Heart left ventricle (tissue), 16 donors: ENCODE data around the gene EML1. TPM values are rescaled to one million over a fixed set of nuclear protein-coding genes. Genes with fewer than 3 reads are reported as not detected.
A peak's percentile ranks its signal among the peaks of the same experiment; 100 is the strongest.

ENCODE experiments used
- ATAC-seq, 4 donors: fragments of 200-7000 bp; cut with Tn5 transposase; one replicate each; pipeline ENCODE4 v1.9.1; 2020 to 2022; ENCODE audit warnings: moderate library complexity in 4 of 4, mild to moderate bottlenecking in 3 of 4, moderate number of reproducible peaks in 1 of 4
- DNase-seq, 5 donors: peaks; one replicate each; pipeline ENCODE4 v3.0.0-alpha.2; 2020
- H3K27ac ChIP-seq, 12 donors: fragments of 200-600 bp; sonication (generic) in 4 of 12; one replicate each; pipeline versions ENCODE4 v1.5.0 to v1.8.0; 2016 to 2022; ENCODE audit warnings: mild to moderate bottlenecking in 2 of 12
- H3K27me3 ChIP-seq, 9 donors: fragments of 200-600 bp; sonication (generic) in 2 of 9; one replicate each; pipeline versions ENCODE4 v1.5.1 to v1.8.0; 2016 to 2022; ENCODE audit warnings: mild to moderate bottlenecking in 3 of 9
- H3K36me3 ChIP-seq, 9 donors: fragments of 200-600 bp; sonication (generic) in 2 of 9; one replicate each; pipeline versions ENCODE4 v1.5.0 to v1.8.0; 2018 to 2022; ENCODE audit warnings: mild to moderate bottlenecking in 2 of 9
- H3K4me1 ChIP-seq, 12 donors: fragments of 200-600 bp; sonication (generic) in 4 of 12; one replicate each; pipeline versions ENCODE4 v1.5.0 to v1.8.0; 2016 to 2022; ENCODE audit warnings: mild to moderate bottlenecking in 3 of 12
- H3K4me3 ChIP-seq, 12 donors: fragments of 200-600 bp; sonication (generic) in 4 of 12; one replicate each; pipeline versions ENCODE4 v1.5.0 to v1.8.0; 2017 to 2022; ENCODE audit warnings: mild to moderate bottlenecking in 9 of 12, moderate library complexity in 4 of 12
- H3K9me3 ChIP-seq, 12 donors: fragments of 200-600 bp; sonication (generic) in 4 of 12; one replicate each; pipeline versions ENCODE4 v1.5.0 to v1.8.0; 2016 to 2022; ENCODE audit warnings: mild to moderate bottlenecking in 1 of 12
- CTCF ChIP-seq, 12 donors: fragments of 200-600 bp; sonication (generic) in 4 of 12; IDR thresholded peaks; one replicate each; pipeline versions ENCODE4 v1.5.0 to v1.8.0; 2018 to 2022; ENCODE audit warnings: antibody characterized with exemption in 12 of 12, mild to moderate bottlenecking in 5 of 12
- POLR2A ChIP-seq, 2 donors: fragments of 450-650 bp; IDR thresholded peaks; one replicate each; pipeline ENCODE4 v1.6.1; 2017; ENCODE audit warnings: antibody characterized with exemption in 2 of 2, mild to moderate bottlenecking in 2 of 2, moderate library complexity in 2 of 2
- WGBS, 4 donors: extraction: QIAGEN DNeasy Blood & Tissue Kit in 2 of 4; methylation state at CpG; one replicate each; pipeline versions ENCODE4 v1.1.5 to v1.1.7; 2013 to 2018; 5-methylcytosine and 5-hydroxymethylcytosine counted together
- intact Hi-C, 10 donors: fragments of 100-400 bp; cut with DNase I; formaldehyde crosslinking; loops; one replicate each; pipeline versions ENCODE4 v1.11.1 to v1.14.2; 2022
- polyA plus RNA-seq, 2 donors: library from polyadenylated mRNA; stranded (reverse); fragments of 200-250 nt; gene quantifications; one replicate each; pipeline ENCODE4 v1.2.3, GENCODE V29; 2013
- total RNA-seq, 9 donors: library from RNA; depleted of rRNA in 2 of 9; stranded (reverse); fragments of >200 nt in 2 of 9; fragmentation: NEBNext Ultra II Directional in 3 of 9; extraction: Animal tissue kit (Norgen Biotek cat#: 25700) in 3 of 9; gene quantifications; one replicate each; pipeline versions ENCODE4 v1.1.0 to v1.2.4, GENCODE V29; 2016 to 2023
- donor health status: ischemic (EF 13 %, LVEDD 7.1; RV severe dilation, severe dysfunction).
- donor health status: healthy with polysubstance abuse.
- donor health status: DM: no; HTN: yes; CAD: no.
- donor health status: DM: no; HTN: no; CAD: no.
- donor health status: ischemic (EF 25% LVEDD 6.9; RV normal size, moderate dysfunction).
- donor health status: ischemic (EF 25% LVEDD 5.7; RV mildly dilated, moderate dysfunction).
- donor health status: healthy.
- donor health status: DM: yes; HTN: yes; CAD: no.
- donor health status: ischemic (EF 35%, LVEDD 5.7; RV mildly dilated, moderate dysfunction).
- donor health status: nonischemic (EF 11% LVEDD 7.7; RV severe dilation, severe dysfunction).
- donor health status: DM: yes; HTN: yes; CAD: no.
- donor health status: PGD.
- donor health status: ischemic (EF 29% LVEDD 5.4; RV normal size, mild dysfunction).
- donor health status: nonischemic (EF 23%, LVEDD 6.1; RV moderate dilation, normal function).

The EML1 gene
- total and polyA plus RNA-seq, 11 donors, result 7.4 to 49.7 (median 39.3) TPM

GRCh38 chr14:99780690-99781089, 12.5 kb upstream of the EML1 start:
- WGBS, 4 donors, result 91 to 97% (median 93%) methylated on average over 9 of the region's 9 CpGs
- peaks cover 0 to 20% (median 0%) of the 10 kb centered on the region in 12 donors for H3K9me3 ChIP-seq
- H3K27me3 ChIP-seq, result no peaks in the 10 kb centered on the region
- no peak overlapping the region for H3K27ac ChIP-seq
- no peak overlapping the region for H3K4me3 ChIP-seq
- peaks cover 0 to 11% (median 0%) of the 10 kb centered on the region in 12 donors for H3K4me1 ChIP-seq
- peaks cover 0 to 4% (median 0%) of the 10 kb centered on the region in 9 donors for H3K36me3 ChIP-seq
- intact Hi-C loops, result loop anchor here in 1 of 10 donors (5.0 kb wide), 1 partner anchor 38 kb away; no protein-coding TSS in a partner anchor
- no peak for TF ChIP-seq CTCF (IDR thresholded peaks at IDR 0.05)
- ATAC-seq (no peak), DNase-seq (no peak)

- intact Hi-C loops, result loop anchor here in 1 of 10 donors (5.0 kb wide), 1 partner anchor 39 kb away; no protein-coding TSS in a partner anchor
- TF ChIP-seq POLR2A (IDR thresholded peaks at IDR 0.05) (no peak), CTCF (IDR thresholded peaks at IDR 0.05) (no peak)
- no peak overlapping the region for H3K27ac ChIP-seq
- peaks cover 0 to 15% (median 0%) of the 10 kb centered on the region in 12 donors for H3K4me1 ChIP-seq
- H3K4me3 ChIP-seq, result no peak overlapping the region
- DNase-seq (no peak), ATAC-seq (peak in 1 of 4 donors; percentile 17)
- WGBS, 4 donors, result 79 to 85% (median 81%) methylated on average over 6 of the region's 6 CpGs
- peaks cover 0 to 4% (median 0%) of the 10 kb centered on the region in 9 donors for H3K36me3 ChIP-seq
- H3K9me3 ChIP-seq, result peaks cover 0 to 20% (median 0%) of the 10 kb centered on the region in 12 donors
- H3K27me3 ChIP-seq, result no peaks in the 10 kb centered on the region
These were observed 12.1 kb upstream of the EML1 start for GRCh38 chr14:99781091-99781490.

- no peak for TF ChIP-seq CTCF (IDR thresholded peaks at IDR 0.05)
- TF ChIP-seq POLR2A (IDR thresholded peaks at IDR 0.05), result no peak
- ATAC-seq (no peak), DNase-seq (no peak)
- Histone ChIP-seq H3K36me3 (peaks cover 0 to 4% (median 0%) of the 10 kb centered on the region in 9 donors), H3K4me3 (no peak overlapping the region), H3K27ac (no peak overlapping the region), H3K9me3 (peaks cover 0 to 20% (median 0%) of the 10 kb centered on the region in 12 donors), H3K27me3 (no peaks in the 10 kb centered on the region), H3K4me1 (peaks cover 0 to 24% (median 2%) of the 10 kb centered on the region in 12 donors)
- intact Hi-C loops, result loop anchor here in 1 of 10 donors (5.0 kb wide), 1 partner anchor 40 kb away; no protein-coding TSS in a partner anchor
- 85 to 89% (median 87%) methylated on average over 10 to 14 of the region's 14 CpGs for WGBS, 4 donors
These were observed 11.2 kb upstream of the EML1 start for GRCh38 chr14:99781853-99782610.

GRCh38 chr14:99784508-99784907, 8.7 kb upstream of the EML1 start:
- no peak for DNase-seq
- ATAC-seq, result peak in 1 of 4 donors; percentile 13
- intact Hi-C loops, result loop anchor here in 1 of 10 donors (5.0 kb wide), 1 partner anchor 42 kb away; no protein-coding TSS in a partner anchor

More at GRCh38 chr14:99784508-99784907, 8.7 kb upstream of the EML1 start:
- H3K27me3 ChIP-seq, result no peaks in the 10 kb centered on the region
- TF ChIP-seq CTCF (IDR thresholded peaks at IDR 0.05) (no peak), POLR2A (IDR thresholded peaks at IDR 0.05) (no peak)
- peaks cover 0 to 33% (median 4%) of the 10 kb centered on the region in 12 donors for H3K4me1 ChIP-seq
- WGBS, 4 donors, result 38 to 53% (median 42%) methylated on average over 4 of the region's 4 CpGs
- H3K27ac ChIP-seq, result peak overlapping the region in 1 of 12 donors; percentile 94
- H3K4me3 ChIP-seq, result no peak overlapping the region
- H3K36me3 ChIP-seq, result no peaks in the 10 kb centered on the region
- peaks cover 0 to 6% (median 0%) of the 10 kb centered on the region in 12 donors for H3K9me3 ChIP-seq
